HCT116 (cell line): ENCODE results near the gene MEF2B.

ENCODE experiments used
- CTCF ChIP-seq, 3 experiments: fragments of 200-600 bp in 1 of 3; sonication (generic) in 1 of 3; IDR thresholded peaks in 2 of 3; conservative IDR thresholded peaks in 1 of 3; 2 replicates each; pipeline ENCODE4 v1.5.1; 2012 to 2017; ENCODE audit warnings: low read depth in 2 of 3, low read length in 2 of 3, antibody characterized with exemption in 1 of 3, borderline replicate concordance in 1 of 3, control low read depth in 1 of 3, mild to moderate bottlenecking in 1 of 3, mixed read lengths in 1 of 3, mixed run types in 1 of 3, moderate library complexity in 1 of 3; ENCODE audit not compliant: insufficient read depth in 1 of 3
- REST ChIP-seq: IDR thresholded peaks from 2 replicates; pipeline ENCODE4 v1.6.1; 2012; ENCODE audit warnings: low read depth

- TF ChIP-seq REST (no peak), CTCF (IDR thresholded peaks at IDR 0.05 in 2 of 3, conservative IDR thresholded peaks at IDR 0.05 in 1 of 3; ENCODE audit: borderline replicate concordance in 1 of 3, insufficient read depth in 1 of 3, low read depth in 2 of 3, low read length in 2 of 3) (no peak)
Observed at GRCh38 chr19:19147344-19147743, 22.7 kb downstream of the MEF2B start.
